WI38 (cell line): ENCODE measurements around the gene HS3ST3B1.

Experiments used
- H3K4me3 ChIP-seq: 2 replicates; pipeline ENCODE4 v1.5.1; 2011; ENCODE audit warnings: low read depth, mild to moderate bottlenecking, control low read depth, low read length
- CTCF ChIP-seq: IDR thresholded peaks from 2 replicates; pipeline ENCODE4 v1.5.1; 2012; ENCODE audit warnings: low read depth, mild to moderate bottlenecking, control low read depth, low read length

The HS3ST3B1 gene

DNA sequence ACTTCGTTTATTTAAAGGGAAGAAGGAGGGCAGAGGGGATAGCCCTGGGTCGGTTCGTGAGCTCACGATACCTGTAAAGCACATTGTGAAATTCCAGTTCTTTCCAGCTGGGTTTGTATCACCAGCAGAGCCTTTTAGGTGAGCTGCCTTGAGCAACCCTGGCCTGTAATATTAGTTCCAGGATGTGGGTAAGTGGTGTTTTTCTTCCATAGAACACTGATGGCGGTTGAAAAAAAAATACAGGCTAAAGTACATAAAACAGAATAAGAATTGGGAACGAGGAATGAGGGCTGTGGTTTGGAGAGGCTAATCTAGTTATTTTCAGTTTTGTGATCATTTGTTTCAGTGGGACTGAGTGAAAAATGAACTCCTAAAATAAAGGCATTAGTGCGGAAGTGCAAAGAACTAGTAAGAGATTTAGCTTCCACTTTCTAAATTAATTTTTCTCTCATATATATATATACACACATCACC lies 20.6 kb downstream of the HS3ST3B1 start:
- no peak for TF ChIP-seq CTCF
- no peak overlapping the region for H3K4me3 ChIP-seq

DNA sequence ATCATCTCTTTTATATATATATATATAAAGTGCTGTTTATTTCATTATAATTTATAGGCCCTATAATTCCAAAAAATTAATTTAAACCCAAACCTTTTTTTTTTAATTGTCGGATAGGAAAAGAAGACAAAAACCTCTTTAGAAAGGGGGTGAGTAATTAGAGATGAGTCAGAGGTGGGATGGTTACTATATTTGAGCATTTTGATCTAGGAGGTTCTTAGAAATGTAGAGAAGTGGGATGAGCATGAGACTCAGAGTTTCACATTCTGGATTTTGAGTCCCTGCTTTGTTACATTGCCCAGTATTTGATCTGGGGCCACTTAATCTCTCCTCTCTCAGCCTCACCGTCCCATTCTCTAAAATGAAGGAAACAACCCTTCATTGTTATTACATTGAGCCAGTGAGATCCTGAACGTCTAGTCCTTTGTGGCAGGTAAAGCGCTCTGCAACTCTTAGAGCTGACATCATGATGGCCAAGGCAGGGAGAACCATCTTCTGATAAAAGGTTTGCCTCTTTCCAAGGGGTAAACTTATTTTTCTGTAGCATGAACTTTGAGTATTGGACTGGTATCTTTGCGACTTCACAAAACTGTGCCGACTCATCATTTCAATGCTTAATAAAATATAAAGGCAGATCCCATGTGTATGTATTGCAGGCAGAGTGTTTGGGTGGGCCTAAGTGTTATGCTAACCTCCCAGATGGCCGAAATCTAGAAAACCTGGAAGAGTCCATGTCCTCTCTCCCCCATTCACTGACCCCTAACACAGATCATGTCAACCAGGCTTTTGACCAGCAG lies 21.3 kb downstream of the HS3ST3B1 start:
- no peak overlapping the region for H3K4me3 ChIP-seq
- TF ChIP-seq CTCF = no peak

GRCh38 chr17:14323522-14323981 lies 22.7 kb downstream of the HS3ST3B1 start:
- no peak overlapping the region for H3K4me3 ChIP-seq
- TF ChIP-seq CTCF = no peak

DNA sequence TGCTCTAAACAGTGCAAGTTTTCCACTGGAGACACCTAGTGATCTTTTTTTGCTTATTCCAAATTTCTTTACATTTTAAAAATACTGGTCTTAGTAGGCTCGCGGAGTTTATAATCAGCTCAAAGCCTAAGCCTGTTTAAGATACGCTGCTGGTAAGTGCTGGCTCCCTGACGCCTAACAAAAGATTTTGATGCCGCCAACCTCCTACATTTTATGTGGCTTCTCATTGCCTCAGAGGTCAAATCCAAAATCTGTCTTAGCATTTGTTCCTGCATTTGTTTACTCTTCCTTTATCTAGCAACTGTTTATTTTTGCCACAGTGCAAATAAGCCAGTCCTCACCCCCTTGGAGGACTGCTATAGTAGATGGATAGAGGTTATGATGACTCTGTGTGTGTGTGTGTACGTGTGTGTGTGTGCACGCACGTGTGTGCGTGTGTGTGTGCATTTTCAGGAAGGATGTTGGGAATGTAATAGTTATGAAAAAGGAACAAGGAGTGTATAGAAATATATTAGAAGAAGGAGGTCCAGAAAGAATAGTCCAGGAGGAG lies 24.8 kb downstream of the HS3ST3B1 start:
- no peak overlapping the region for H3K4me3 ChIP-seq
- no peak for TF ChIP-seq CTCF

DNA sequence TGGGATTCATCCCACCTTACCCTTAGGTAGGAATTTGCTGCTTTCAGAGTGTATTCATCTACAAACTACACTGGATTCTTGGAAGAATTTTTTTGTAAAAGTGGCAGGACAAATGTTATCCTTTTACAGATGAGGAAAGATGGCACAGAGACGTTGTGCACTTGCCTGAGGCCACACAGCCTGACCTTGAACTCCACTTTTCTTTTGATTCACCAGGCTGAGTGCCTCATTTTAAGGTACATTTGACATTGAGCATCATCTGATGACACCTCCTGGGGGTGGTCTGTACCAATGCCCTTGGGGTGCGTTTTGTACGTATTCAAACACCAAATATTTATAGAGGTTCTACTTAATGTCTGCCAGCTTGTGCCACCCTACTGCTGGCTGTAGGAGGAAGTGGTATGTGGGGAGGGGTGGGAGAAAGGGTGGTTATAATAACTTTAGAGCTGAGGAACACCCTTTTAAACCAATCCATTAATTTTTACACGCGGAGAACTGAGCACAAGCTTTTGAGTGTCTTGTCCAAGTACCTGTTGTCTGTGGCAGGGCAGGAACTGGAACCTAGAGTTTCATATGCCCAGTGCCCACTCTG lies 29.1 kb downstream of the HS3ST3B1 start:
- no peak overlapping the region for H3K4me3 ChIP-seq
- TF ChIP-seq CTCF = no peak

DNA sequence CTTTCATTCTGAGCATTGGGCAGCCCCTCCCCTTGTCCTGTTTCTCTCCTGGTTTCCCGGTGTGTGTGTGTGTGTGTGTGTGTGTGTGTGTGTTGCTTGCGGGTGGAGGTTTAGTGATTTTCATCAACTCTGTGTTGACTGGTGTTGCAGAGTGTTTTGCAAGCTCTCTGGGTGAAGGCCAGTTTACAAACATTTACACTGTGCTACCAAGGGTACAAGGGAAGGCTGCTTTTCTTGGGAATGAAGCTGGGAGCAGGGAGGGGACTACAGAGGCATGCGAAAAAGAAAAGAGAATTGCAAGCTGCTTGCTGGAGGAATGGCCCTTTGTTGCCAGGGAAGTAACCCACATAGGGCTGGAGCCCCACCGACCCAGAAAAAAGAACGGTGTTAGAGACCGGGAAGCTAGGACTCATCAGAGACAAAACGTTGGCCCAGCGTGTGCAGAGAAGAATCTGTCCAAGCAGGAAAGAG lies 29.6 kb downstream of the HS3ST3B1 start:
- no peak for TF ChIP-seq CTCF
- no peak overlapping the region for H3K4me3 ChIP-seq
